ENCODE results near the gene ACTN3.

The ACTN3 gene

GRCh38 chr11:66589996-66590675, 43.4 kb downstream of the ACTN3 start:
- H3K9me3 ChIP-seq = no peaks in the 10 kb centered on the region
- 0 out of 2 replicates have a peak, but pooled peaks cover 3% of the 10 kb centered on the region for H3K4me1 ChIP-seq
- H3K27me3 ChIP-seq = no peaks in the 10 kb centered on the region
- no peak overlapping the region for H3K4me3 ChIP-seq (ENCODE audit: low read depth, low read length)
- no peak for DNase-seq
- no peak for TF ChIP-seq CTCF (IDR thresholded peaks at IDR 0.05; ENCODE audit: low read depth, low read length)
- H3K36me3 ChIP-seq = no peaks in the 10 kb centered on the region

- DNase-seq = no peak
- Histone ChIP-seq H3K4me1 (0 out of 2 replicates have a peak, but pooled peaks cover 3% of the 10 kb centered on the region), H3K9me3 (no peaks in the 10 kb centered on the region), H3K4me3 (ENCODE audit: low read depth, low read length) (no peak overlapping the region), H3K27me3 (no peaks in the 10 kb centered on the region), H3K36me3 (no peaks in the 10 kb centered on the region)
- TF ChIP-seq CTCF (IDR thresholded peaks at IDR 0.05; ENCODE audit: low read depth, low read length) = no peak
Observed at GRCh38 chr11:66591175-66591574, 44.5 kb downstream of the ACTN3 start.

GRCh38 chr11:66592457-66593302, 46.0 kb downstream of the ACTN3 start, which contains the start of the genes CCDC87 and CCS:
Gene CCDC87, minus strand, starts transcription at chr11:66593063. Its CDS starts 48 bp downstream, at chr11:66593015.
Gene CCS, plus strand, starts transcription at chr11:66593185. Its CDS starts 77 bp downstream, at chr11:66593262.
- DNase-seq = peak; percentile 99
- Histone ChIP-seq H3K36me3 (no peaks in the 10 kb centered on the region), H3K4me3 (ENCODE audit: low read depth, low read length) (peak within 1 kb of the TSS; percentile 79), H3K9me3 (no peaks in the 10 kb centered on the region), H3K27me3 (no peaks in the 10 kb centered on the region), H3K4me1 (0 out of 2 replicates have a peak, but pooled peaks cover 3% of the 10 kb centered on the region)
- peak; percentile 68 for TF ChIP-seq CTCF (IDR thresholded peaks at IDR 0.05; ENCODE audit: low read depth, low read length)

- Histone ChIP-seq H3K4me1 (0 out of 2 replicates have a peak, but pooled peaks cover 3% of the 10 kb centered on the region), H3K36me3 (no peaks in the 10 kb centered on the region), H3K4me3 (ENCODE audit: low read depth, low read length) (peak overlapping the region; percentile 79), H3K27me3 (no peaks in the 10 kb centered on the region), H3K9me3 (no peaks in the 10 kb centered on the region)
- DNase-seq = no peak
- no peak for TF ChIP-seq CTCF (IDR thresholded peaks at IDR 0.05; ENCODE audit: low read depth, low read length)
Observed at GRCh38 chr11:66593303-66593635, 46.6 kb downstream of the ACTN3 start.

GRCh38 chr11:66593650-66594049, 46.9 kb downstream of the ACTN3 start:
- Histone ChIP-seq H3K27me3 (no peaks in the 10 kb centered on the region), H3K4me1 (0 out of 2 replicates have a peak, but pooled peaks cover 3% of the 10 kb centered on the region), H3K9me3 (no peaks in the 10 kb centered on the region)

More at GRCh38 chr11:66593650-66594049, 46.9 kb downstream of the ACTN3 start:
- TF ChIP-seq CTCF (IDR thresholded peaks at IDR 0.05; ENCODE audit: low read depth, low read length) = no peak
- Histone ChIP-seq H3K4me3 (ENCODE audit: low read depth, low read length) (peak overlapping the region; percentile 79), H3K36me3 (no peaks in the 10 kb centered on the region)
- DNase-seq = no peak
